H1 (cell line): ENCODE data around the gene ZNF143. TPM values are rescaled to one million over a fixed set of nuclear protein-coding genes. Genes with fewer than 3 reads are reported as not detected.

Source experiments
- CTCF ChIA-PET: fragments of 300-600 bp; sonication (Branson Sonifier 250); formaldehyde crosslinking; loops from one replicate; lab custom pipeline; 2021; ENCODE audit not compliant: partially characterized antibody; lab: Charles Lee
- POLR2A ChIA-PET: fragments of 300-600 bp; sonication (Branson Sonifier 250); formaldehyde crosslinking; loops from one replicate; lab custom pipeline; 2021; ENCODE audit warnings: inconsistent platforms; ENCODE audit not compliant: partially characterized antibody; lab: Charles Lee
- DNase-seq, 2 experiments: peaks; one replicate each; pipeline versions ENCODE4 v3.0.0 to v3.0.0-alpha.2; 2010 to 2022; ENCODE audit warnings: low spot score in 2 of 2, low read depth in 1 of 2, mixed read lengths in 1 of 2
- FAIRE-seq: peaks from 2 replicates; lab custom pipeline; 2011; peaks lifted over from hg19 to GRCh38; lab: Jason Lieb, UNC
- H2AFZ ChIP-seq: 2 replicates; pipeline ENCODE4 v1.8.1; 2012; ENCODE audit warnings: low read length, inconsistent platforms
- H2AK5ac ChIP-seq: 2 replicates; pipeline ENCODE4 v1.6.1; 2013; ENCODE audit warnings: low read depth, low read length
- H2BK120ac ChIP-seq: replicated peaks from 2 replicates; pipeline ENCODE3; 2013; ENCODE audit warnings: low read depth, low read length, inconsistent platforms
- H2BK12ac ChIP-seq: 2 replicates; pipeline ENCODE4 v1.6.1; 2013; ENCODE audit warnings: low read depth, low read length
- H2BK15ac ChIP-seq: 2 replicates; pipeline ENCODE4 v1.6.1; 2013; ENCODE audit warnings: low read length
- H2BK20ac ChIP-seq: 2 replicates; pipeline ENCODE4 v1.6.1; 2013; ENCODE audit warnings: low read length
- H2BK5ac ChIP-seq: 2 replicates; pipeline ENCODE4 v1.6.1; 2013; ENCODE audit warnings: low read depth, low read length
- H3K14ac ChIP-seq: 2 replicates; pipeline ENCODE4 v1.6.1; 2013; ENCODE audit warnings: inconsistent platforms; ENCODE audit not compliant: insufficient read length
- H3K18ac ChIP-seq: 2 replicates; pipeline ENCODE4 v1.6.1; 2013; ENCODE audit warnings: low read length; ENCODE audit errors: extremely low read depth
- H3K23ac ChIP-seq: 2 replicates; pipeline ENCODE4 v1.6.1; 2013; ENCODE audit warnings: inconsistent platforms; ENCODE audit not compliant: insufficient read length
- H3K23me2 ChIP-seq: 2 replicates; pipeline ENCODE4 v1.6.1; 2013; ENCODE audit warnings: low read depth, low read length
- H3K27ac ChIP-seq: 2 replicates; pipeline ENCODE4 v1.6.1; 2011; ENCODE audit warnings: low read depth, low read length, inconsistent platforms
- H3K27me3 ChIP-seq, 4 experiments: replicated peaks in 1 of 4; 1 replicate in 1 of 4; 2 replicates in 3 of 4; pipeline versions ENCODE4 v1.6.1 to v1.8.1; 2011 to 2013; ENCODE audit warnings: low read length in 3 of 4, mild to moderate bottlenecking in 3 of 4, inconsistent platforms in 2 of 4, mixed read lengths in 2 of 4, moderate library complexity in 1 of 4; ENCODE audit not compliant: control insufficient read depth in 3 of 4, insufficient read depth in 3 of 4; ENCODE audit errors: extremely low read depth in 1 of 4
- H3K36me3 ChIP-seq, 4 experiments: 2 replicates each; pipeline versions ENCODE4 v1.6.1 to v1.8.1; 2011 to 2013; ENCODE audit warnings: mild to moderate bottlenecking in 4 of 4, low read length in 3 of 4, moderate library complexity in 2 of 4, control low read depth in 1 of 4, inconsistent platforms in 1 of 4; ENCODE audit not compliant: insufficient read depth in 4 of 4, control insufficient read depth in 2 of 4
- H3K4ac ChIP-seq: replicated peaks from 2 replicates; pipeline ENCODE3; 2013; ENCODE audit warnings: low read length, low read depth, mixed read lengths, inconsistent platforms; ENCODE audit not compliant: insufficient read length
- H3K4me1 ChIP-seq, 4 experiments: replicated peaks in 1 of 4; 1 replicate in 1 of 4; 2 replicates in 3 of 4; pipeline versions ENCODE4 v1.6.1 to v1.8.1; 2011 to 2013; ENCODE audit warnings: low read length in 3 of 4, inconsistent platforms in 2 of 4, mixed read lengths in 1 of 4; ENCODE audit not compliant: insufficient read depth in 4 of 4, control insufficient read depth in 3 of 4
- H3K4me2 ChIP-seq, 2 experiments: 2 replicates each; pipeline versions ENCODE4 v1.6.1 to v1.8.1; 2011 to 2013; ENCODE audit warnings: low read depth in 2 of 2, low read length in 2 of 2, control low read depth in 1 of 2, inconsistent platforms in 1 of 2, mild to moderate bottlenecking in 1 of 2; ENCODE audit not compliant: insufficient read depth in 1 of 2
- H3K4me3 ChIP-seq, 4 experiments: fragments of 200-600, 300-600 bp in 1 of 4; sonication (generic), shearing (Covaris generic), sonication (Bioruptor Twin) in 1 of 4; 2 replicates each; pipeline versions ENCODE4 v1.5.1 to v1.8.1; 2011 to 2016; ENCODE audit warnings: low read length in 4 of 4, low read depth in 3 of 4, control low read depth in 2 of 4, inconsistent platforms in 2 of 4, mild to moderate bottlenecking in 2 of 4, mixed read lengths in 1 of 4, moderate library complexity in 1 of 4; ENCODE audit not compliant: insufficient read depth in 2 of 4; ENCODE audit errors: extremely low read depth in 1 of 4
- H3K56ac ChIP-seq: replicated peaks from 2 replicates; pipeline ENCODE3; 2013; ENCODE audit warnings: low read depth, mild to moderate bottlenecking, mixed read lengths, low read length, inconsistent platforms; ENCODE audit not compliant: insufficient read length
- H3K79me1 ChIP-seq: 2 replicates; pipeline ENCODE4 v1.6.1; 2013; ENCODE audit warnings: low read depth, low read length, control low read depth
- H3K79me2 ChIP-seq, 2 experiments: 2 replicates each; pipeline versions ENCODE4 v1.6.1 to v1.8.1; 2012 to 2013; ENCODE audit warnings: low read length in 2 of 2, mild to moderate bottlenecking in 2 of 2, inconsistent platforms in 1 of 2; ENCODE audit not compliant: insufficient read depth in 2 of 2, control insufficient read depth in 1 of 2
- H3K9ac ChIP-seq, 4 experiments: replicated peaks in 1 of 4; 1 replicate in 1 of 4; 2 replicates in 3 of 4; pipeline versions ENCODE4 v1.6.1 to v1.8.1; 2011 to 2013; ENCODE audit warnings: low read depth in 3 of 4, low read length in 3 of 4, control low read depth in 2 of 4, mild to moderate bottlenecking in 2 of 4, moderate library complexity in 2 of 4, inconsistent platforms in 1 of 4; ENCODE audit errors: extremely low read depth in 1 of 4
- H3K9me3 ChIP-seq, 2 experiments: 2 replicates each; pipeline versions ENCODE4 v1.6.1 to v1.8.1; 2012 to 2013; ENCODE audit warnings: mild to moderate bottlenecking in 2 of 2, moderate library complexity in 2 of 2, control low read depth in 1 of 2, inconsistent platforms in 1 of 2, low read depth in 1 of 2, low read length in 1 of 2, mixed read lengths in 1 of 2; ENCODE audit not compliant: insufficient read depth in 2 of 2
- H4K20me1 ChIP-seq, 2 experiments: replicated peaks in 1 of 2; 2 replicates each; pipeline versions ENCODE3 to v1.8.1; 2011 to 2013; ENCODE audit warnings: inconsistent platforms in 2 of 2, low read length in 2 of 2, mild to moderate bottlenecking in 1 of 2; ENCODE audit not compliant: insufficient read depth in 2 of 2, control insufficient read depth in 1 of 2
- H4K5ac ChIP-seq: 2 replicates; pipeline ENCODE4 v1.6.1; 2013; ENCODE audit warnings: low read length, low read depth, mixed read lengths, inconsistent platforms; ENCODE audit not compliant: insufficient read length
- H4K8ac ChIP-seq: 2 replicates; pipeline ENCODE4 v1.8.0; 2013; ENCODE audit warnings: mild to moderate bottlenecking, moderate library complexity, low read length, inconsistent platforms; ENCODE audit not compliant: insufficient read depth; ENCODE audit errors: extremely low read depth
- H4K91ac ChIP-seq: replicated peaks from 2 replicates; pipeline ENCODE3; 2013; ENCODE audit warnings: low read length, mixed read lengths, inconsistent platforms; ENCODE audit not compliant: insufficient read length
- ASH2L ChIP-seq: fragments of 200-600, 300-600 bp; sonication (generic); IDR thresholded peaks from one replicate; pipeline ENCODE4 v1.7.1; 2017; ENCODE audit warnings: low read length
- CBX5 ChIP-seq: fragments of 300-800, 300-1000 bp; sonication (generic); IDR thresholded peaks from 2 replicates; pipeline ENCODE4 v1.7.1; 2016; ENCODE audit warnings: antibody characterized with exemption, low read length, low read depth
- CTBP2 ChIP-seq: IDR thresholded peaks from 2 replicates; pipeline ENCODE4 v1.7.0; 2011; ENCODE audit warnings: borderline replicate concordance, mild to moderate bottlenecking, moderate library complexity, mixed read lengths, low read length; ENCODE audit not compliant: insufficient read depth, insufficient read length
- CTCF ChIP-seq, 3 experiments: IDR thresholded peaks; 1 replicate in 2 of 3; 2 replicates in 1 of 3; pipeline versions ENCODE4 v1.5.1 to v1.6.1; 2011; ENCODE audit warnings: low read length in 3 of 3, mild to moderate bottlenecking in 3 of 3, inconsistent platforms in 2 of 3, low read depth in 1 of 3, moderate library complexity in 1 of 3; ENCODE audit not compliant: insufficient read depth in 1 of 3; ENCODE audit errors: control extremely low read depth in 1 of 3
- KDM1A ChIP-seq: fragments of 200-600, 300-600 bp; sonication (generic); IDR thresholded peaks from 2 replicates; pipeline ENCODE4 v1.7.1; 2016; ENCODE audit warnings: mild to moderate bottlenecking, low read length, borderline replicate concordance
- POLR2AphosphoS5 ChIP-seq: IDR thresholded peaks from 2 replicates; pipeline ENCODE4 v1.6.1; 2011; ENCODE audit warnings: low read depth, low read length
- RBBP5 ChIP-seq: IDR thresholded peaks from 2 replicates; pipeline ENCODE4 v1.7.1; 2012; ENCODE audit warnings: low read depth, mild to moderate bottlenecking, inconsistent platforms, low read length, moderate library complexity, borderline replicate concordance
- SUZ12 ChIP-seq: fragments of 200-600 bp; sonication (generic); IDR thresholded peaks from 2 replicates; pipeline ENCODE4 v1.6.1; 2012; ENCODE audit warnings: mild to moderate bottlenecking, inconsistent platforms, low read length, moderate library complexity, mixed read lengths
- TBP ChIP-seq: IDR thresholded peaks from 2 replicates; pipeline ENCODE4 v1.6.1; 2011; ENCODE audit warnings: low read depth, low read length, improper control_type of control experiment
- YY1 ChIP-seq: IDR thresholded peaks from 2 replicates; pipeline ENCODE4 v1.6.1; 2011; ENCODE audit warnings: low read depth, mild to moderate bottlenecking, low read length
- WGBS, 2 experiments: shearing (Covaris generic) in 1 of 2; methylation state at CpG; one replicate each; pipeline versions ENCODE4 v1.1.6 to v1.1.7; 2013 to 2015; ENCODE audit warnings: low lambda C conversion rate in 2 of 2, mixed read lengths in 2 of 2, inconsistent platforms in 1 of 2, low coverage in 1 of 2, missing lambda C conversion rate in 1 of 2; ENCODE audit not compliant: insufficient replicate concordance in 2 of 2, insufficient coverage in 1 of 2, insufficient read length in 1 of 2; ENCODE audit errors: extremely low coverage in 1 of 2, missing lambda C conversion rate in 1 of 2; 5-methylcytosine and 5-hydroxymethylcytosine counted together
- polyA plus RNA-seq, 7 experiments: library from polyadenylated mRNA; depleted of rRNA in 3 of 7; stranded (reverse) in 5 of 7; unstranded in 2 of 7; fragments of >200 nt in 5 of 7; fragments of 200-250 nt in 2 of 7; gene quantifications; 1 replicate in 5 of 7; 2 replicates in 1 of 7; 4 replicates in 1 of 7; pipeline versions ENCODE4 v1.2.1 to v1.2.3, GENCODE V29; 2011 to 2013; ENCODE audit warnings: missing spikeins in 2 of 7, mixed read lengths in 2 of 7
- total RNA-seq: library from RNA; stranded (reverse); fragmentation: NEBNext Ultra II Directional; extraction: Animal tissue kit (Norgen Biotek cat#: 25700); gene quantifications from 2 replicates; pipeline ENCODE4 v1.2.1, GENCODE V29; 2021

ZNF143 gene
- total and polyA plus RNA-seq, 2 of the 8 experiments (the other 6 are each of a cell fraction or from before 2014, with no cell fraction given), result 43.0 to 69.2 TPM

DNA sequence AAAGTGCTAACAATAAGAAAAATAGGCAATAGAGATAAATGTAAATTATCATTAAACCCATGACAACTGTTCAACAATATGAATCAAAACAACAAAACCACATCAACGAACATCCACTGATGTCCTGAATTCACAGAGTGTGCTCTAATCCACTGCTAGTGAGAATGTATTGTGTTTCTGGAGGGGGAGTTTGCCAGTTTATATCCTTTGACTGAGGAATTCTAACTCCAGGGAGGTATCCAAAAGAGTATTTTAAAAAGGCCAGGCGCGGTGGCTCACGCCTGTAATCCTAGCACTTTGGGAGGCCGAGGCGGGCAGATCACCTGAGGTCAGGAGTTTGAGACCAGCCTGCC, 110.9 kb downstream of the ZNF143 start:
- 88% methylated on average over 6 of the region's 6 CpGs; no CpG with 5 or more reads in 1 of the 2 experiments for WGBS, 2 experiments
- H2BK12ac ChIP-seq, result peak overlapping the region; percentile 82
- peaks cover 2 to 12% (median 6%) of the 10 kb centered on the region in 4 experiments; a peak in 6 of 8 replicates for H3K36me3 ChIP-seq
- FAIRE-seq (no peak), DNase-seq (peak in 1 of 2 experiments; percentile 37)
- H3K79me2 ChIP-seq, result peaks cover 22 to 31% of the 10 kb centered on the region in 2 experiments
- H4K8ac ChIP-seq, result peak overlapping the region; percentile 31; the same call in 1 of the 2 replicates
- H2AFZ ChIP-seq, result no peak overlapping the region
- H2BK5ac ChIP-seq, result 0 out of 2 replicates have a peak overlapping the region, but pooled peaks have one; percentile 86
- no peak overlapping the region for H4K5ac ChIP-seq
- H3K4me2 ChIP-seq, result peak overlapping the region in 1 of 2 experiments; percentile 88; a peak in 2 of 4 replicates
- H3K14ac ChIP-seq, result no peak overlapping the region
- H3K4me3 ChIP-seq, result peak overlapping the region in 2 of 4 experiments; percentile 66 to 82; a peak in 1 of 8 replicates
- no peak overlapping the region for H2BK20ac ChIP-seq
- no peaks in the 10 kb centered on the region for H3K27me3 ChIP-seq
- CTCF ChIA-PET, result interaction anchor here (0.9 to 2.0 kb wide), 3 partner anchors 37 to 65 kb away, joined by 3 to 11 read pairs (median 9); no protein-coding TSS in a partner anchor
- no peak overlapping the region for H2AK5ac ChIP-seq
- H3K4me1 ChIP-seq, result peaks cover 5 to 15% (median 9%) of the 10 kb centered on the region in 4 experiments
- no peaks in the 10 kb centered on the region for H3K79me1 ChIP-seq
- H3K23me2 ChIP-seq, result peaks cover 6% of the 10 kb centered on the region
- H3K56ac ChIP-seq, result no peak overlapping the region
- peaks cover 10 to 12% of the 10 kb centered on the region in 2 experiments for H4K20me1 ChIP-seq
- H4K91ac ChIP-seq, result no peak overlapping the region
- H2BK120ac ChIP-seq, result no peak overlapping the region
- no peaks in the 10 kb centered on the region for H3K9me3 ChIP-seq
- H3K9ac ChIP-seq, result no peak overlapping the region
- H3K27ac ChIP-seq, result no peak overlapping the region
- no peak overlapping the region for H3K18ac ChIP-seq
- POLR2A ChIA-PET, result interaction anchor here (0.7 to 4.2 kb wide), 6 partner anchors 9 to 112 kb away, joined by 3 to 30 read pairs (median 3); partner anchors contain the start of gene ZNF143
- no peak for TF ChIP-seq CBX5
- TF ChIP-seq RBBP5, result no peak
- no peak for TF ChIP-seq SUZ12
- TF ChIP-seq ASH2L, result no peak
- TF ChIP-seq KDM1A, result no peak
- TF ChIP-seq CTCF (IDR thresholded peaks at IDR 0.05; ENCODE audit: control extremely low read depth in 1 of 3, insufficient read depth in 1 of 3, low read depth in 1 of 3, low read length in 3 of 3), result no peak
- TF ChIP-seq CTBP2, result no peak
- TF ChIP-seq TBP, result no peak
- no peak for TF ChIP-seq YY1
- no peak for TF ChIP-seq POLR2AphosphoS5
- H3K23ac ChIP-seq, result no peak overlapping the region
- no peak overlapping the region for H2BK15ac ChIP-seq
- H3K4ac ChIP-seq, result no peak overlapping the region
